Activated naive CD8-positive, alpha-beta T cell treated with anti-CD3 and anti-CD28 coated beads, Interleukin-2, amount 50 U/mL, for 16 hours (primary cell): ENCODE measurements around the gene TTLL12.

Source experiments
- DNase-seq: peaks from one replicate; pipeline ENCODE4 v3.0.0-alpha.2; 2020; ENCODE audit warnings: low read depth, low spot score

Gene TTLL12

GRCh38 chr22:43213962-43214361 is 27.0 kb upstream of the TTLL12 start:
- DNase-seq = no peak

GRCh38 chr22:43213051-43213450 is 26.1 kb upstream of the TTLL12 start:
- no peak for DNase-seq

- DNase-seq = no peak
These were observed 25.6 kb upstream of the TTLL12 start for GRCh38 chr22:43212434-43212952.

GRCh38 chr22:43211941-43212433 is 25.1 kb upstream of the TTLL12 start:
- DNase-seq = no peak

GRCh38 chr22:43210631-43211515 is 23.9 kb upstream of the TTLL12 start:
- no peak for DNase-seq

GRCh38 chr22:43209971-43210370 is 23.0 kb upstream of the TTLL12 start:
- no peak for DNase-seq

- no peak for DNase-seq
These were observed 22.6 kb upstream of the TTLL12 start for GRCh38 chr22:43209523-43209890.

- no peak for DNase-seq
These were observed 22.0 kb upstream of the TTLL12 start for GRCh38 chr22:43208703-43209522.

GRCh38 chr22:43207849-43208702 is 21.1 kb upstream of the TTLL12 start:
- DNase-seq = no peak

GRCh38 chr22:43207386-43207785 is 20.5 kb upstream of the TTLL12 start:
- DNase-seq = no peak

GRCh38 chr22:43206509-43207161 is 19.7 kb upstream of the TTLL12 start:
- DNase-seq = no peak

GRCh38 chr22:43205748-43206508 is 19.0 kb upstream of the TTLL12 start:
- DNase-seq = no peak

- no peak for DNase-seq
These were observed 18.3 kb upstream of the TTLL12 start for GRCh38 chr22:43205261-43205691.

GRCh38 chr22:43203471-43203981 is 16.6 kb upstream of the TTLL12 start:
- DNase-seq = no peak

- no peak for DNase-seq
These were observed 15.9 kb upstream of the TTLL12 start for GRCh38 chr22:43202756-43203410.

- DNase-seq = no peak
These were observed 15.4 kb upstream of the TTLL12 start for GRCh38 chr22:43202326-43202725.

GRCh38 chr22:43201486-43202219 is 14.7 kb upstream of the TTLL12 start:
- DNase-seq = no peak

- no peak for DNase-seq
These were observed 13.6 kb upstream of the TTLL12 start for GRCh38 chr22:43200555-43200954.

- DNase-seq = no peak
These were observed 13.1 kb upstream of the TTLL12 start for GRCh38 chr22:43200031-43200430.
